HG03520 (cell line): Measurements from ENCODE around the gene SPNS2.

Experiments
- ATAC-seq: cut with Tn5 transposase; IDR thresholded peaks from one replicate; pipeline ENCODE4 v1.9.1; 2021; ENCODE audit warnings: mild to moderate bottlenecking, moderate library complexity; ENCODE audit not compliant: unreplicated experiment

SPNS2 gene

DNA sequence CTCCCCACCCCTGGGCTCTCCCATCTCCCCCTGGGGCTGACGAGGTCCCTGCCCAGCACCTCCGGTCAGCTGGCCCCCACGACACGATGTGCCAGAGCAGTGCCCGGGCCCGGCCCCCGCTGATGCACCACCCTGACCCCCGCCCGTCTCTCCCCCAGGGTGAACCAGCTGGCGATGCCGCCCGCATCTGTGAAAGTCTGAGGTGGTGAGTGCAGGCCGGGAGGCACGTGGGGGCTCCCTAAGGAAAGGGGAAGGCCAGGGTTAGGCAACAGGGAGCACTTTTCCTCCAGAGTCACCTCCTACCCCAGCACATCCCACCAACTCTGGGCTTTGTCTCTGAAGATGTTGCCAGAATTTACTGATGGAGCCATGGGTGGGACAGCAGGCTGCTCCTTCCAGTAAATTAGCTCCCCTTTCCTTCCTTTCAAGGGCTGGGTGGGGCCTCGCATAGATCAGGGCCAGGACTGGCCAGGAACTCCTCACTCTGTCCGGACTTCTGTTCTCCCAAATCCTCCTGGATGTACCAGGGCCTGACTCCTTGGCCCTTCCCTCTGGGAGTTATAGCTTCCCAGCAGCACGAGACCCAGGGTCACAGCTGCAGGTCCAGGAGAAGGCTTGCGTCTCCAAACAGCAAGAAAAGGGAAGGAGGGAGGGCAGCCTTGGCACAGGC, 38.2 kb downstream of the SPNS2 start:
- no peak for ATAC-seq

DNA sequence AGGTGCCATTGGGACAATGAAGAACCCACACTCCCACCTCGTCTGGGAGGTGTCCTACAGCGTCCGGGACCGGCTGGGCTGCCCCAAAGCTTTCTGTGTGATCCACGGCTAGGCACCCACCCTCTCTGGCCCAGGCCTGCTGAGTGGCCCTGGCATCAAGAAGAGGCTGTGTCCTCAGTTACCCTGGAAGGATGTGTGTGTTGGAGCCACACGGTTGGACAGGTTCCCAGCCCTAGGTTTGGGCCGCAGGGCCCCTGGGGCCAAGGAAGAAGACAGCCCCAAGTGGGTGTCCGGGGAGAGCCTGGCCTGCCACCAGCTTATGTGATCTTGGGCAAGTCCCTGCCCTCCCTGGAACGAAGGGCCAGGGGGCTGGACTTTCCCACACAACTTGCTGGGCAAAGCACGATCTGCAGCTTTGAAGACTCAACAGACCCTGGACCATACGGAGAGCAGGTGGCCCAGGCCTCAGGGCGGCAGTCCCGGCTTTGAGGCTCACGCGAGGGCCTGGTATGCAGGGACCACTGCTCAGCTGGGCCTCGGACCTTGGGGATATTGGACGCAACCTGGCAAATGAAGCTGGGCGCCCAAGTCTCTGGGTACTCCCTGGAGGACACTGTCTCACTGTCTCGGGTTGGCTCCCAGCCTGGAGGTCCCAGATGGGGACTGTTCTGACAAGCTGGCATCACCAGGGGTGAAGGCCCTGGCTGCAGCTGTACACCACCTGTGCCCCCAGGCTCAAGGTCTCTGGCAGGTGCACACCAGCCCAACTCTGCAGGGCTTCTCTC, 39.0 kb downstream of the SPNS2 start:
- ATAC-seq: no peak

DNA sequence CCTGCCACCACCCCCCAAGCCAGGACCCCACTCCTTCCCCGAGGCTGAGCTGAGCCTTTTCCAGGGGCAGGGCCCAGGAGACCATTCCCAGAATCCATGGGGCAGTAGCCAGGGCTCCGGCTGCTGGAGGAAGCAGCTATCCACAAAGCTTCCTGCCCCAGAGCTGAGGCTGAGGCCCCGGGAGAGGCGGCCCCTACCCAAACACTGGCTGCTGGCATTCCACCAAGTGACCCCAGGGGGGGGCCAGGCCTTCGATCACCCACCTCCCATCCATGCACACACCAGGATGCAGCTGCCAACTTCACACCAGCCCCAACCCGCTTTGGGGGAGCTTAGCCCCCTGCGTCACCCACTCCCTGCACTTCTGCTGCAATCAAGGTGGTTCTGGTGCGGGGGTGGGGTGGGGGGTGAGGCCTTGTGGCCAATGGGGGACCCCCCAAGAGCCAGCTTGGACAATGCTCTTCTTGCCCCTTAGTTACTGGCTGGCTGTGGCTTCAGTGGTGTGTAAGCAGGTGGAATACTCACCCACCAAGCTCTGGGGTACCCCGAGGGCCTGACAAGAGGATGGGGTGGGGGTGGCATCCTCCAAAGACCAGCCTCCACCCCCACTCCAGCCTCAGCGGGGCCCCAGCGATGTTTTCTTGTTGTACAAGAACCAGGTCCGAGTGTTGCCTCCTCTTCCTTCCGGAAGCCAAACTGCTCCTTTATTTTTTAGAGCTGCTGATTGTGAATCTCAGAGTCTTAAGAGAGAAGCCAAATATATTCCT, 39.7 kb downstream of the SPNS2 start:
- no peak for ATAC-seq

DNA sequence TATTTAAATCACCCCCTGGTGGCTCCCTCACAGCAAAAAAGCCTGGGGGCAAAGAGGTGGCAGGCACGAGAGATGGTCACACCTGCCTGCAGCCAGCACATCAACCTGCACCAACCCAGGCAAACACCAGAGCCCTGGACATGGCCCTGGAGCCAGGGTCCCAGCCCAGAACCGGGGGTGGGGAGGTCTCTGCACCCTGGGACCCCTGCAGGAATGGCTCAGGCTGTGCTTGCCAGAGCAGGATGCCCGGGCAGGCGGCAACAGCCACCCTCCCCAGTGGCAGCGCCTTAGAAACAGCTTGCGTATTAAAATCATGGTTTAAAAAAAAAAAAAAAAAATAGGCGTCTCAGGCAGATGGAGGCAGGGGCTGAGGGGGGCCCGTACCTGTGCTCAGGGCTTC, 40.3 kb downstream of the SPNS2 start:
- no peak for ATAC-seq

DNA sequence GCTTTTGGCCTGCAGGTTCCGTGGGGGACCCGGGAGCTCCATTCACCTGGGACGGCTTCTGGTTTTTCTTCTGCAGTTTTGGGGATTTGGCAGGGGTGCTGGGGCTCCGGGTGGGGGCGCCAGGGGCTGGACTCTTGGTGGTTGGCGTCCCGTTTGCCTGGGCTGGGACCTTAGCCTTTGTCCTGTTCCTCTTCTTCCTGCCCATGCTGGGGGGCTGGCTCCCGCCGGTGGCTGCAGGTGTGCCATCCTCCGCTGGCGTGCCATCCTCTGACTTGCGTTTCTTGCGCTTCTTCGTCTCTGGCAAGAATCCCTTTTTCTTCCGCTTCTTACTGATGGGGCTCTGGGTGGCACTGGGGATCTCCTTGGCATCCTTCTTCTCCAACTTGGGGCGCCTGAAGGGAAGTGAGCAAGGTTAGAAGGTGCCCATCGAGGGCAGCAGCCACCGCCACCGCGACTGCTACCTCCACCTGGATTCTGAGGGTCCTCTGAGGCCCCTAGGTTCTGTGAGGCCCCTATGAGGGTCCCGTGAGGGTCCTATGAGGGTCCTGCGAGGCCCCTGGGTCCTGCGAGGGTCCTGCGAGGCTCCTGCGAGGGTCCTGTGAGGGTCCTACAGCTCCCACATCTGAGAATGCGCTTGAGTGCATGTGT, 41.0 kb downstream of the SPNS2 start:
- ATAC-seq: no peak

DNA sequence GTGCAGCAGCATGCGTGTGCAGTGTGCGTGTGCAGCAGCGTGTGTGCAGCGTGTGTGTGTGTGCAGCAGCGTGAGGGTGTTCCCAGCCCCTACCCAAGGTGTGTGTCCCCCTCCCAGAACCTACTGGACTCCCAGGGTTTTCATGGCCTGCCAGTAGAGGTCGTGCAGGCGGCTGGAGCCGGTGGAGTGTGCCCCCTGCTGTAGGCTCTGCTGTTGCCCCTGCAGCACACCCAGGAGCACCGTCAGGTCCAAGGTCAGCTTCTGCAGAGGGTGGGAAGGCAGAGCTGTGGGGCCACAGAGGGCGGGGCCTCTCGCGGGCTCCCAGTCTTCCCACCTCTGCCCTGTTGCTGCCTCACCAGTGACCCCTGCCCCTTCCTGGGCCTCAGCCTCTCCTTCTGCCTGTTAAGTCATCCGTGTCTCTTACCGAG, 41.6 kb downstream of the SPNS2 start:
- no peak for ATAC-seq

DNA sequence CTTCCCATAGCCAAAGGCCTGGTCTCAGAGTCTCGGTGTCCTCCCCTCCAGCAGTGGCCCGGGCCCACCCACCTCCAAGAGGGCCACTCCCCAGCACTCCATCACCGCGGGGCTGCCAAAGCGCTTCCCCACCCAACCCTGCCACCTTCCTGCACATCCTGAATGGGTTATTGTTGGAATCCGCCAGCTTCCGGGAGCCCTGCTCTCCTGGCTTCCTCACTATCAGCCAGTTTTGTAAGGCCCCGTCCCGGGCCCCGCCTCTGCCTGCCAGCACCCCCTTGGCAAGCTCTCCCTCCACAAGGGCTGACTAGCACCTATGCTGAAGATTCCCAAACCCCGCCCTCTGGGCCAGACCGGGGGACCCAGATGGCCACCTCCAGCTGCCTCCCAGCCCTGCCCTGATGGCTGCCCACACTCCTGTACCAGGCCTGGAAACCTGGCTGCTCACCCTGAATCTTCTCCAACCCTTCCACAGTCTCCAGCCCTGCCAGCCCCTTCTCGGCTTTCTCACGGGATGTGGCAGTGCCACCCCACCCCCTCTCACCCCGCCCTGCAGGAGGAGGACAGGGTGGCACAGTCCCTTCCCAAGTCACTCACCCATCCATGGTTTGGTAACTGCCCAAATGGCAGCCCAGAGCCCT, 42.1 kb downstream of the SPNS2 start:
- no peak for ATAC-seq

DNA sequence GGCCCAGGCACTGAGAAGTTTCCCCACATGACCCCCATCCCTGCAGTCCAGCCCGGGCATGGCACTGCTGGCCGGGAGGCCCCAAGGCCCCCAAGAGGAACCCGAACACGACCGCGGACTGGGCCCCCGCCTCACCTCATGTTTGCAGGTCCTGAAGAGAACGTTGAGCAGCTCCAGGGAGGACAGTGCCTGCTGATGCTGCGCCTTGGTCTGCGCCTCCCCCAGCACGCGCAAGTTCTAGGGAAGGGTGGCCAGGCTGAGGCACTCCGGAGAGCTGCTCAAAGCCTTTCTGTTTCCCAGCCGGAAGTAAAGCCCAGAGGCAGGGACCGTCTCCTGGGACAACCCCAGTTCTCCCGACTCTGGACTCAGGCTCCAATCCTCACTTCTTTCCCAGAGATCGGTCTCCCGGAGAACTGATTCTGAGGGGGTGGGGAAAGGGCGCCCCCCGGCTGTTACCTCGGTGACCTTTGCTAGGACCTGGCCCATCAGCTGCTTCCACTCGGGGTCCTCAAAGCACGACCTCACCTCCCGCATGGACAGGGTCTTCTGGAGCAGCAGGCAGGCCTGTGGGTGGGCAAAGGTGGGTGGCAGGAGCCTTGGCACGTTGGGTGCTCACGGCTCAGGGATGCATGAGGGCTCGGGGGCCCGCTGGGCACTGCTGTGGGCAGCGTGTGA, 42.8 kb downstream of the SPNS2 start:
- no peak for ATAC-seq

DNA sequence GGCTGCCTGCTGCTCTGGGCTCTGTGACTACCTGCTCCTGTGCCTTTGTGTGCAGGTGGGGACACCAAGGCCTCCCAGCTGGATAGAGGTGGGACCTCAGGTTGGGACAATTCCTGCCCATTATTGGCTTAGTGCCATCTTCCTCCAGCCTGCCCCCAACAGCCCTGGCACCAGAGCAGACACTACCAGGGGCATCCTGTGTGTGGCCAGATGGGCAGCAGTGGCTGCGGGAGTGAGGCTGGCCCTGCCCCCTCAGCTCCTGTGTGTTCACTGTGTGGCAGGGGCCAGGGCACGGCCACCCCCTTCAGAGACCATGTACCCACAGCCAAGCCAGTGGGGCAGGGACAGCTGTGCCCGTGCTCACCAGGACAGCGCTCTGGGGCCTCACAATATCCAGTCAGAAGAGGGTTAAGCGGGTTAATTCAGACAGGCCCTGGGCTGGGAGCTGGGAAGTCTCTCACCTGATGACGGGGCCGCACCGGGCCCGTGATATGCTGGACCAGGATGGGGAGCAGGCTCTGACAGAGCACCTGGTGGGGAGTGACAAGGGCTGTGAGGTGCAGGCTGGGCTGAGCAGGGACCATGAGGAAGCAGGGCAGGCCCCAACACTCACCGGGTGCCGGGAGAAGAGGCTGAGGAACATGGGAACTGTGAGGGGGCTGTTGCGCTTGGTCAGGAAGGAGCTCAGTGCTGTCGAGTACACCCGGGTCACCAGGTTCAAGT, 43.5 kb downstream of the SPNS2 start:
- no peak for ATAC-seq

DNA sequence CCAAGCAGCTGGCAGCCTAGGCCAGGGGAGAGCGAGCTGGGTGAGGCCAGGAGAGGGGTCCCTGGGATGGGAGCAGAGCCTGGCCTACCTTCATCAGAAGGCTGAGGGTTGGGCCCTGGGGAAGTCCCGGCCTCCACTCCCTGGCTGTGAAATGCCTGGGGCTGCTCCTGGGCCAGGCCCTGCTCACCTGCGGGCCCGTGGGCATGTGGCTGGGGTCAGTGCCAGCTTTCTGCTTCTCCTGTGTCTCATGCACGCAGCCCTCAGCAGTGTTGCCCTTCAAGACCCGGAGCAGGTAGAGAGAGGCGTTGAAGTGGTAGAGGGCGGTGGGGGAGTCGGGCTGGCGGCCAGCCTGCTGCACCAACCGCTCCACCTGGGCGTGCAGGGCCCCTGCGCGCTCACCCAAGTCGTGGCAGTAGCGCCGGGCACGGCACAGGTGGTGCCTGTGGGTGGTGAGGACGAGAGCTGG, 44.1 kb downstream of the SPNS2 start:
- no peak for ATAC-seq

DNA sequence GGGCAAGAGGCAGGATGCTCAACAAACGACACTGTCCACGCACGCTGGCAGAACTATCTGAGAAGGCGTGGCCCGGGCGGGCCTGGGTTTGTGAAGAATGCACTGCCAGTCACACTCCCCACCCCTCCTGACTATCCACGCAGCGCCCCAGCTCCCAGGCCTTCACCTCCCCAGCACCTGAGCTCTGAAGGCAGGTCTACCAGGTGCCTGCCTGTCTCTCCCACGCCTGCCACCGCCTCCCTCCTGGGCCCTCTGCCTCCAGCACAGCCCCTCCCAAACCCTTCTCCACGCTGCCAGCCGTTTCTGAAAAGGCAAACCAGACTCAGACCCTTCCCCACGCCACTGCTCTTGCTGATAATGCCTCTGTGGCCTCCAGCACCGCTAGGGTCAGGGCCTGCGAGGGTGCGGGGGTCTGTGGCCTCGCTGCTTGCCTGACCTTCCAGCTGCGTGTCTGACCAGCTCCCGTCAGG, 44.9 kb downstream of the SPNS2 start:
- no peak for ATAC-seq

DNA sequence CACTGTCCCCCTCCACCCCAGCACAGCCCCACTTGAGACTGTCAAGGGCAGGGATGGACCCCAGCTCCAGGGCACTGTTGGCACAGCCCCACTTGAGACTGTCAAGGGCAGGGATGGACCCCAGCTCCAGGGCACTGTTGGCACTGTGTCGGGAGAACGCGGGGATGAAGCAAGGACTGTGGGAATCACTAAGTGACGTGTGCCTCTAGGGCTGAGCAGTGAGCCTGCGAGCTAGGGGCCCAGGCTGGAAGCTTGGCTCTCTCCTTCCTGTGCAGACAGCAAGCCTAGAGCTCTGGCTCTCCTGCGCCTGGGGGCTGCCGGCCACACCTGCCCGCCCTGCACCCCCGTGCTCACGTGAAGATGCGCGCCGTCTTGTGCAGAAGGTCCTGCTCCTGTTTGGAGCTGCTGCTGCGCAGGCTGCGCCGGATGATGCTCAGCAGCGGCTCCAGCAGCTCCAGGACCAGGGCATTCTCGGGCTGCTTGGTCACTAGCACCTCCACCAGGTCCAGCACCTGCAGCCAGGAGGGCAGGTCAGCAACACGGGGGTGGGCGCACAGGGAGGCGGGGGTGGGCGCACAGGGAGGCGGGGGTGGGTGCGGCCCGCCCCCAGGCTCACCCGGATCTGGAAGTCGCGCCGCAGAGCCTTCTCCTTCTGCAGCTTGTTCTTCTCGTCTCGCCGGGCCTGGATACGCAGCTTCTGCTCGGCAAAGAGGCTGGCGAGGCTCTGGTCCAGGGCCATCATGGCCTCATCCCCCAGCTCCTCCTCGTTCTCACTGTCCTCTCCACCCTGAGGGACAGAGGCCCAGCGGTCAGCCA, 45.7 kb downstream of the SPNS2 start:
- no peak for ATAC-seq

DNA sequence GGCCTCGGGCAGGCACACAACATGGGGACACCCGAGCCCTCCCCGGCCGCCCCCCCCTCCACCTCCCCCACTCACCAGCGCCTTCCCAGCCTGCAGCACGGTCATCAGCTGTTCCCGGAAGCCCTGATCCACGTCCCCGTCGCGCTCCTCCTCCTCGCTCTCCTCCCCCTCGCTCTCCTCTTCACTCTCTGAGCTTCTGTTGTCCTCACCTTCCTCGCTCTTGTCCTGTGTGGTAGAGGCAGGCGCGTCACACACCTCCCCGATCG, 46.2 kb downstream of the SPNS2 start:
- no peak for ATAC-seq

DNA sequence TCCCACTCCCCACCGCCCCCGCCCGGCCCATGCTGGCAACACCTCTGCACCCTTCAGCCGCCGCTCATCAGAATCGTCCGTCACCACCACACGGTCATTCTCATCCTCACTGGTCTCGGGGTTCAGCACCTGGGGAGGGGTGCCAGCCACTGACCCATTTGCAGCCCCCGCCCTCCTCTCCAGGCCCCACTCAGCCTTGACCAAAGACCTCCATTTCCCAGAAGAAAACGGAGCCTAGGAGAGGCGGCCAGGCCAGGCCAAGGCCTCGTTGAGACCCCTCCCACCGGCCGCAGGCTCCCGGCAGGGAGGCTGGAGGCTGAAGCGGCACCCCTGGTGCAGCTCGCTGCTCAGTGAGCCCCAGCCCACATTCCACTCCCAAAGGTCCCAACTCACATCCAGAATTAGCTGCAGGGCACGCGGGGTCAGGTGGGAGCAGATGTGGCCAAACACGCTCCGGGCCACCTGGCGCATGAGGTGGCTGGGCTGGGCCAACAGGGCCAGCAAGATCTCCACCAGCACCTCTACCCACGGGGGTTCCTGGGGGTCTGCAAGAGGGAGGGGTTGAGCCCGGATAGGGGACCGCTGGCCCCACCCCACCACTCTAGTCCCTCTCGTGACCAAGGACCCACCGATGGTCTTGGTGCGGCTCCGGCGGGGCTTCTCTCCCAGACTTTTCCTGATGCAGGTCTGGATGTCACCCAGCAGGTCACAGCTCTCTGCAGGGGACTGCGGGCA, 46.7 kb downstream of the SPNS2 start:
- no peak for ATAC-seq

DNA sequence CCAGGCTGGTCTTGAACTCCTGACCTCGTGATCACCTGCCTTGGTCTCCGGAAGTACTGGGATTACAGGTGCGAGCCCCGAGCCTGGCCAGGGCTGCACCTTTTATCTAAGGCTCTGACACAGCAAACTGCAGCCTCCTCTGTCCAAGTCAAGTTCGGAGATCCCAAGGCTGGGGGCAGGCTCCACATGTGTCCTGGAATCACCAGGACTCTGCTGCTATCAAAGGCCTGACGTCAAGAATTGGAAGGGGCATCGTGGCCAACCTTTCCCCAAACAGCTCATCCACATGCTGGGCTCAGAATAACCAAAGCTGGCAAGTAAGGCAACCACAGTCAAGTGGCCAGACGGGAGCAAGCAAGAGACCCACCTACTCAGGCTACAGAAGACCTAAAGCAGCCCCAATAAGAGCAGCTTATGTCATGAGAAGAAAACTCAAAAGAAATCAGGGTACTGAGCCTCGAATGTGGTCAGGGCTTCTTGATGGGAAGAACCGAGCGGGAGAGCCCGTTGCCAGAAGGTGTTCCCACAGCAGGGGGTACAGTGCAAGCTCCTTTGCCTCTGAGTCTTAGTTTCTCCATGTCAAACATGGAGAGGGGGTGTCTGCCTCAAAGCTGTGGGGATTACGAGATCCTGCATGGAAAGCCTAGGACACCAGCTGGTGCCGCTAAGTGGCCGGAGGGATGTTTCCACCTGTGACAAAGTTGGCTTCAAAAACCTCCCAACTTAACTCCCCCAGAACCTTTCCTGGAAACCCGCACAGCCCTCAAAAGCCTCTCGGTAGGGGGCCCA, 48.6 kb downstream of the SPNS2 start:
- no peak for ATAC-seq

DNA sequence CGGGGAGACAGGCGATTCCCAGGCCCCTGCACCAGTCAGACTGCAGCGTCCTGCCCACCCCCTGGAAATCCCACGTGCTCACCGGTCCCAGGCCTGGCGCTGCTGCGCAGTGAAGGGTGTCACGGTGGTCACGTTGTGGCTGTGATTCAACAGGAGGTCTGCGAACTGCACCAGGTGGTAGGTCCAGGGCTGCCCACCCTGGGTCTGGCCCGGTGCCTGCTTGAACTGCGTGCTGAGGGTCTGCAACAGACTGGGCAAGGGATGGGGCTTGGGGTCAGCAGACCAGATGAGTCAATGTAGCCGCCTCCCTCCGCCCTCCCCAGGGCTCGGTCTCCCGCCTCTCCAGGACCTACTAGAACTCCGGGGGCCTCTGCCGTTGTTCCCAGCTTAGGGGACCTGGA, 49.4 kb downstream of the SPNS2 start:
- no peak for ATAC-seq
